Pancreas (tissue), 10 donors: ENCODE measurements around the gene ZSWIM4. TPM values are rescaled to one million over a fixed set of nuclear protein-coding genes. Genes with fewer than 3 reads are reported as not detected.

Experiments used
- ATAC-seq, 4 donors: fragments of 200-7000 bp; cut with Tn5 transposase; one replicate each; pipeline versions ENCODE4 v1.8.0 to v1.9.1; 2020; ENCODE audit warnings: mild to moderate bottlenecking in 4 of 4, moderate library complexity in 4 of 4
- DNase-seq, 6 donors: peaks; one replicate each; pipeline ENCODE4 v3.0.0-alpha.2; 2020
- FAIRE-seq: peaks from 2 replicates; lab custom pipeline; 2012; peaks lifted over from hg19 to GRCh38; lab: Jason Lieb, UNC
- H3K27ac ChIP-seq, 4 donors: fragments of 200-600 bp; sonication (generic); 1 replicate in 3 of 4; 2 replicates in 1 of 4; pipeline versions ENCODE4 v1.5.0 to v1.8.0; 2020
- H3K27me3 ChIP-seq, 4 donors: fragments of 200-600 bp; one replicate each; pipeline ENCODE4 v1.8.0; 2021
- H3K36me3 ChIP-seq, 3 donors: fragments of 200-600 bp; sonication (generic) in 1 of 3; one replicate each; pipeline versions ENCODE4 v1.5.0 to v1.8.0; 2020 to 2021
- H3K4me1 ChIP-seq, 3 donors: fragments of 200-600 bp; one replicate each; pipeline ENCODE4 v1.8.0; 2021
- H3K4me3 ChIP-seq, 4 donors: fragments of 200-600 bp; sonication (generic) in 2 of 4; one replicate each; pipeline versions ENCODE4 v1.5.0 to v1.8.0; 2020 to 2021
- H3K9me3 ChIP-seq, 4 donors: fragments of 200-600 bp; one replicate each; pipeline ENCODE4 v1.8.0; 2021
- CTCF ChIP-seq, 4 donors: fragments of 200-600 bp; sonication (generic) in 3 of 4; IDR thresholded peaks; one replicate each; pipeline versions ENCODE4 v1.5.0 to v1.8.0; 2021; ENCODE audit warnings: antibody characterized with exemption in 4 of 4
- WGBS, 2 donors: extraction: QIAGEN DNeasy Blood & Tissue Kit; methylation state at CpG; one replicate each; pipeline ENCODE4 v1.1.7; 2013; 5-methylcytosine and 5-hydroxymethylcytosine counted together
- intact Hi-C, 3 donors: fragments of 100-400 bp; cut with DNase I; formaldehyde crosslinking; loops; one replicate each; pipeline versions ENCODE4 v1.11.1 to v1.14.2; 2022
- polyA plus RNA-seq, 2 donors: library from polyadenylated mRNA; stranded (reverse); fragments of 200-250 nt; gene quantifications; one replicate each; pipeline ENCODE4 v1.2.3, GENCODE V29; 2013
- total RNA-seq, 6 donors: library from RNA; stranded (reverse); fragmentation: NEBNext Ultra II Directional in 4 of 6; extraction: Animal tissue kit (Norgen Biotek cat#: 25700) in 4 of 6; gene quantifications; one replicate each; pipeline versions ENCODE4 v1.2.1 to v1.2.4, GENCODE V29; 2021 to 2023
- donor health status: healthy with polysubstance abuse.
- donor health status: DM: no; HTN: no; CAD: no; lungs with moderate emphysema.
- donor health status: DM: no; HTN: no; CAD: no.
- donor health status: control.
- donor health status: control.
- donor health status: Bipolar disorder and iron deficiency.
- donor health status: DM: yes; HTN: yes; CAD: no.
- donor health status: DM: no; HTN: no; CAD: no.
- donor health status: DM: no; HTN: no; CAD: no.
- donor health status: DM: yes; HTN: yes; CAD: no.

The ZSWIM4 gene
- total and polyA plus RNA-seq, 8 donors: 1.9 to 9.3 (median 3.9) TPM

- Histone ChIP-seq H3K9me3 (no peaks in the 10 kb centered on the region), H3K36me3 (no peaks in the 10 kb centered on the region), H3K4me3 (peak overlapping the region; percentile 6 to 53 (median 40)), H3K27ac (peak overlapping the region; percentile 97 to 100 (median 100)), H3K4me1 (peaks cover 24 to 51% (median 42%) of the 10 kb centered on the region in 3 donors), H3K27me3 (no peaks in the 10 kb centered on the region)
- DNase-seq: peak; percentile 90 to 97 (median 94)
- FAIRE-seq: no peak
- intact Hi-C loops: no loop called here
- peak; percentile 66 to 72 (median 70) for ATAC-seq
- WGBS, 2 donors: 2 to 3% methylated on average over 32 to 46 of the region's 47 CpGs
- TF ChIP-seq CTCF (IDR thresholded peaks at IDR 0.05): peak in 1 of 4 donors; percentile 9
Observed at GRCh38 chr19:13847407-13848339, 52.4 kb downstream of the ZSWIM4 start.

- ATAC-seq (no peak), DNase-seq (no peak), FAIRE-seq (no peak)
- no peak overlapping the region for H3K4me3 ChIP-seq
- no peaks in the 10 kb centered on the region for H3K36me3 ChIP-seq
- 70 to 73% methylated on average over 4 of the region's 4 CpGs for WGBS, 2 donors
- H3K4me1 ChIP-seq: peaks cover 20 to 48% (median 39%) of the 10 kb centered on the region in 3 donors
- intact Hi-C loops: no loop called here
- TF ChIP-seq CTCF (IDR thresholded peaks at IDR 0.05): no peak
- H3K27me3 ChIP-seq: no peaks in the 10 kb centered on the region
- H3K27ac ChIP-seq: peak overlapping the region; percentile 97 to 100 (median 100)
- no peaks in the 10 kb centered on the region for H3K9me3 ChIP-seq
Observed at GRCh38 chr19:13848340-13848677, 53.1 kb downstream of the ZSWIM4 start.

- no peaks in the 10 kb centered on the region for H3K36me3 ChIP-seq
- no peak overlapping the region for H3K4me3 ChIP-seq
- intact Hi-C loops: no loop called here
- WGBS, 2 donors: 49 to 57% methylated on average over 16 of the region's 16 CpGs
- no peak for ATAC-seq
- TF ChIP-seq CTCF (IDR thresholded peaks at IDR 0.05): no peak
- H3K27ac ChIP-seq: peak overlapping the region; percentile 14 to 100 (median 100)
- no peaks in the 10 kb centered on the region for H3K9me3 ChIP-seq
- DNase-seq: peak in 2 of 6 donors; percentile 33 to 50
- peaks cover 18 to 41% (median 34%) of the 10 kb centered on the region in 3 donors for H3K4me1 ChIP-seq
- H3K27me3 ChIP-seq: no peaks in the 10 kb centered on the region
- no peak for FAIRE-seq
Observed at GRCh38 chr19:13848798-13849676, 53.8 kb downstream of the ZSWIM4 start.

DNA sequence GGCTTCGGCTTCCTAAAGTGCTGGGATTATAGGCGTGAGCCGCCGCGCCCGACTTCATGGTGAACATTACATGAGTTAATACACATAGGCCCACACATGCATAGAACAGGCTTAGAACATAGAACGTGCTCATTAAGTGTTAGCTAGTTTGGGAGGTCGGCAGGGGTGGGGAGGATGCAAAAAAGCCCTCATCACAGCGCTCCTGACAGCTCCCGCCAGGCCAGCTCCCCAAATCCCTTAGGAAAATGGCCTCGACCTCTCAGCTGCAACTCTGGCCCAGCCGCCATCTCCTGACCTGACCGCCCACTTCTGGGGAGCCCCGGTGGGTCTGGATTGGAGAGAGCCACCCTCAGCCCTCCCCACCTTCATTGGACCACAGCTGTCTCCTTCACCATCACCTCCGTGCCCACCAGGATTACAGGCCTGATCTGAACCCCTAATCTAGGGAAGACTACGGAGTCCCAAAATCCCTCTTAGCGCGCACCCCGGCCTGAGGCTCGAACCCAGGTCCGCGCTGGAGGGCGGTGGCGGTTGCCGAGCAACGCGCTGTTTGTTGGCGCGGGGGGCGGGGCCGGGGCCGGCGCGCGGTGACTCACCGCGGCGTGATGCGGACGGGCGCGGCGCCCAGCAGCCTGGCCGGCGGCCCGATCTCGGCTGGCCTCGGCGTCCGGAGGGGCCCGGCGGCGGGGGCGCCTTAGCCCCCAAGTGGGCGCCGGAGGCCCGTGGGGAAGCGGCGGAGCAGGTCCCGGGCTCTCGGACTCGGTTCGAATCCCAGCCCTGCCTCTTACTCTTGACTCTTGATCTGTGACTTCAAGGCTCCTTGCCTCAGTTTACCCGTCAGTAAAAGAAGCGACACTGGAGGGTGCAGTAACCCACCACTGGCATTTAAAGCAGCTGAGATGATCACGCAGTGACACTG is 55.0 kb downstream of the ZSWIM4 start:
- intact Hi-C loops: no loop called here
- H3K27me3 ChIP-seq: no peaks in the 10 kb centered on the region
- TF ChIP-seq CTCF (IDR thresholded peaks at IDR 0.05): no peak
- peak; percentile 74 to 96 (median 92) for DNase-seq
- no peak for FAIRE-seq
- WGBS, 2 donors: 17 to 18% methylated on average over 62 to 66 of the region's 66 CpGs
- peak overlapping the region in 2 of 4 donors; percentile 31 to 43 for H3K4me3 ChIP-seq
- ATAC-seq: peak; percentile 33 to 66 (median 46)
- H3K9me3 ChIP-seq: no peaks in the 10 kb centered on the region
- H3K27ac ChIP-seq: peak overlapping the region; percentile 87 to 100 (median 96)
- H3K36me3 ChIP-seq: no peaks in the 10 kb centered on the region
- H3K4me1 ChIP-seq: peaks cover 18 to 41% (median 34%) of the 10 kb centered on the region in 3 donors
